GM12878 (cell line): ENCODE measurements around the gene A2ML1. TPM values are rescaled to one million over a fixed set of nuclear protein-coding genes. Genes with fewer than 3 reads are reported as not detected.

Experiments used
- ATAC-seq: fragments of 200-7000 bp; cut with Tn5 transposase; 3 replicates; pipeline ENCODE4 v1.9.1; 2020; ENCODE audit warnings: mild to moderate bottlenecking, moderate library complexity
- BruUV-seq: library from RNA; stranded (reverse); fragments of 400-500 nt; replicated peaks from 2 replicates; lab custom pipeline; 2021; lab: Mats Ljungman, UMichigan
- CTCF ChIA-PET: fragments of 300-600 bp; sonication (Branson Sonifier 250); formaldehyde crosslinking; extraction: SDS; loops from one replicate; lab custom pipeline; 2021; ENCODE audit warnings: inconsistent platforms; lab: Yijun Ruan, JAX
- POLR2A ChIA-PET: fragments of 350-600 bp; formaldehyde crosslinking; extraction: SDS; loops from one replicate; lab custom pipeline; 2021; ENCODE audit warnings: inconsistent platforms; lab: Charles Lee
- RAD21 ChIA-PET: fragments of 300-600 bp; sonication (Branson Sonifier 250); formaldehyde crosslinking; loops from one replicate; lab custom pipeline; 2023; ENCODE audit warnings: antibody characterized with exemption; ENCODE audit not compliant: unreplicated experiment; lab: Charles Lee
- SMC1A ChIA-PET: fragments of 300-600 bp; sonication (Branson Sonifier 250); formaldehyde crosslinking; loops from one replicate; lab custom pipeline; 2023; ENCODE audit not compliant: unreplicated experiment, uncharacterized antibody; lab: Charles Lee
- DNase-seq: peaks from one replicate; pipeline ENCODE4 v3.0.0-alpha.2; 2011; ENCODE audit warnings: low read depth, low spot score
- FAIRE-seq: peaks from 3 replicates; lab custom pipeline; 2011; peaks lifted over from hg19 to GRCh38; lab: Jason Lieb, UNC
- H2AFZ ChIP-seq: 2 replicates; pipeline ENCODE4 v1.6.0; 2011; ENCODE audit warnings: low read depth, low read length, control low read depth; ENCODE audit not compliant: control insufficient read depth
- H3K27ac ChIP-seq: 2 replicates; pipeline ENCODE4 v1.5.1; 2011; ENCODE audit warnings: control low read depth; ENCODE audit not compliant: control insufficient read depth, insufficient read depth
- H3K27me3 ChIP-seq, 2 experiments: replicated peaks in 1 of 2; 2 replicates each; pipeline versions ENCODE4 v1.6.0 to v1.6.1; 2011; ENCODE audit warnings: low read length in 1 of 2; ENCODE audit not compliant: control insufficient read depth in 2 of 2, insufficient read depth in 2 of 2
- H3K36me3 ChIP-seq, 2 experiments: 2 replicates each; pipeline ENCODE4 v1.5.1; 2011; ENCODE audit warnings: low read length in 1 of 2; ENCODE audit not compliant: control insufficient read depth in 2 of 2, insufficient read depth in 2 of 2
- H3K4me1 ChIP-seq: 2 replicates; pipeline ENCODE4 v1.6.1; 2011; ENCODE audit warnings: mild to moderate bottlenecking, low read length, moderate library complexity, mixed read lengths; ENCODE audit not compliant: control insufficient read depth, insufficient read depth
- H3K4me2 ChIP-seq: 2 replicates; pipeline ENCODE4 v1.6.0; 2011; ENCODE audit warnings: control low read depth; ENCODE audit not compliant: control insufficient read depth, insufficient read depth
- H3K4me3 ChIP-seq: fragments of 200-600 bp; sonication (generic); 2 replicates; pipeline ENCODE4 v1.5.1; 2016
- H3K79me2 ChIP-seq: 2 replicates; pipeline ENCODE4 v1.6.0; 2011; ENCODE audit warnings: low read length; ENCODE audit not compliant: control insufficient read depth, insufficient read depth
- H3K9ac ChIP-seq: 2 replicates; pipeline ENCODE4 v1.8.0; 2011; ENCODE audit warnings: low read length, control low read depth, mixed read lengths; ENCODE audit not compliant: control insufficient read depth, insufficient read depth
- H3K9me3 ChIP-seq: replicated peaks from 3 replicates; pipeline ENCODE4 v1.5.1; 2011; ENCODE audit warnings: mild to moderate bottlenecking, low read length; ENCODE audit not compliant: control insufficient read depth, insufficient read depth
- H4K20me1 ChIP-seq: 2 replicates; pipeline ENCODE4 v1.6.0; 2011; ENCODE audit not compliant: control insufficient read depth, insufficient read depth
- ASH2L ChIP-seq: fragments of 300-600, 200-600 bp; sonication (generic); IDR thresholded peaks from 2 replicates; pipeline ENCODE4 v1.6.1; 2017; ENCODE audit warnings: low read depth, mild to moderate bottlenecking, borderline replicate concordance
- BRCA1 ChIP-seq: IDR thresholded peaks from 2 replicates; pipeline ENCODE4 v1.6.1; 2011; ENCODE audit warnings: low read depth, low read length, improper control_type of control experiment
- CHD2 ChIP-seq: IDR thresholded peaks from 2 replicates; pipeline ENCODE4 v1.6.1; 2011; ENCODE audit warnings: low read depth, low read length, improper control_type of control experiment, borderline replicate concordance
- EED ChIP-seq: sonication (generic); IDR thresholded peaks from 2 replicates; pipeline ENCODE4 v1.6.1; 2016; ENCODE audit warnings: antibody characterized with exemption, low read depth
- ELK1 ChIP-seq: IDR thresholded peaks from 2 replicates; pipeline ENCODE4 v1.6.1; 2012; ENCODE audit warnings: low read depth, low read length, improper control_type of control experiment
- EP300 ChIP-seq, 2 experiments: fragments of 150-350 bp in 1 of 2; IDR thresholded peaks; 2 replicates each; pipeline ENCODE4 v1.6.1; 2011 to 2012; ENCODE audit warnings: low read depth in 2 of 2, low read length in 2 of 2, borderline replicate concordance in 1 of 2, improper control_type of control experiment in 1 of 2, inconsistent platforms in 1 of 2; ENCODE audit not compliant: control insufficient read depth in 1 of 2
- IKZF1 ChIP-seq: fragments of 450-650 bp; conservative IDR thresholded peaks from 2 replicates; pipeline ENCODE4 v1.6.1; 2017; ENCODE audit warnings: antibody characterized with exemption, mild to moderate bottlenecking
- JUND ChIP-seq: IDR thresholded peaks from 2 replicates; pipeline ENCODE4 v1.6.1; 2012; ENCODE audit warnings: low read depth, mild to moderate bottlenecking, low read length, improper control_type of control experiment, moderate library complexity
- MAX ChIP-seq: IDR thresholded peaks from 2 replicates; pipeline ENCODE4 v1.6.1; 2012; ENCODE audit warnings: low read depth, low read length, improper control_type of control experiment
- NRF1 ChIP-seq: conservative IDR thresholded peaks from 2 replicates; pipeline ENCODE4 v1.6.1; 2011; ENCODE audit warnings: mild to moderate bottlenecking, low read depth, low read length, improper control_type of control experiment
- POLR2A ChIP-seq: IDR thresholded peaks from 2 replicates; pipeline ENCODE4 v1.6.1; 2011; ENCODE audit warnings: low read depth, mild to moderate bottlenecking, low read length
- RCOR1 ChIP-seq: conservative IDR thresholded peaks from 2 replicates; pipeline ENCODE4 v1.6.1; 2012; ENCODE audit warnings: low read depth, low read length, improper control_type of control experiment
- SREBF2 ChIP-seq: IDR thresholded peaks from 2 replicates; pipeline ENCODE4 v1.6.1; 2012; ENCODE audit warnings: mild to moderate bottlenecking, low read length
- TCF3 ChIP-seq: IDR thresholded peaks from 2 replicates; pipeline ENCODE4 v1.6.1; 2012; ENCODE audit warnings: low read depth, mild to moderate bottlenecking, low read length, borderline replicate concordance; ENCODE audit not compliant: insufficient read depth
- YY1 ChIP-seq: IDR thresholded peaks from 2 replicates; pipeline ENCODE4 v1.6.1; 2011; ENCODE audit warnings: low read depth, mild to moderate bottlenecking, low read length
- ZNF217 ChIP-seq: fragments of 450-650 bp; IDR thresholded peaks from 2 replicates; pipeline ENCODE4 v1.6.1; 2017; ENCODE audit warnings: antibody characterized with exemption, mild to moderate bottlenecking
- WGBS: methylation state at CpG from one replicate; pipeline ENCODE4 v1.1.6; 2016; ENCODE audit warnings: low lambda C conversion rate; ENCODE audit not compliant: insufficient replicate concordance, insufficient coverage; ENCODE audit errors: missing lambda C conversion rate; 5-methylcytosine and 5-hydroxymethylcytosine counted together
- in situ Hi-C: fragments of 300-500 bp; cut with MboI; formaldehyde crosslinking; loops from 9 replicates; pipeline ENCODE4 v1.14.3; 2018; ENCODE audit warnings: mixed read lengths
- intact Hi-C: fragments of 100-400 bp; cut with micrococcal nuclease; formaldehyde crosslinking; loops from one replicate; pipeline ENCODE4 v1.14.2; 2022; ENCODE audit not compliant: unreplicated experiment
- polyA plus RNA-seq, 11 experiments: library from polyadenylated mRNA; depleted of rRNA in 4 of 11; unstranded in 6 of 11; stranded (reverse) in 5 of 11; fragments of >200 nt; fragmentation: Nextera tagmentation in 4 of 11; fragmentation: Illumina TruSeq in 1 of 11; extraction: Ambion mirVana in 4 of 11; extraction: Trizol in 1 of 11; gene quantifications; 1 replicate in 1 of 11; 2 replicates in 10 of 11; pipeline versions ENCODE4 v1.2.1 to v1.2.3, GENCODE V29; 2011 to 2016; ENCODE audit warnings: inconsistent platforms in 2 of 11, missing spikeins in 2 of 11, low read depth in 1 of 11
- total RNA-seq, 4 experiments: library from RNA; depleted of rRNA in 3 of 4; stranded (reverse); fragments of >200 nt in 3 of 4; fragmentation: Illumina TruSeq in 1 of 4; extraction: Trizol in 1 of 4; gene quantifications; 2 replicates each; pipeline versions ENCODE4 v1.2.1 to v1.2.3, GENCODE V29; 2013 to 2021
- TF ChIP-seq, protein P1 (sequence below): fragments of 150-350 bp; IDR thresholded peaks from 2 replicates; pipeline ENCODE4 v1.6.1; 2014; ENCODE audit warnings: mild to moderate bottlenecking, low read depth, low read length
- TF ChIP-seq, protein P2 (sequence below): IDR thresholded peaks from 2 replicates; pipeline ENCODE4 v1.6.1; 2011; ENCODE audit warnings: low read depth, mild to moderate bottlenecking, low read length, moderate library complexity, borderline replicate concordance; ENCODE audit errors: extremely low read depth
- TF ChIP-seq, protein P3 (sequence below): fragments of 450-650 bp; IDR thresholded peaks from 2 replicates; pipeline ENCODE4 v1.6.1; 2017; ENCODE audit warnings: mild to moderate bottlenecking

The A2ML1 gene
- total and polyA plus RNA-seq, 10 of the 15 experiments (the other 5 are each of a cell fraction or from before 2014, with no cell fraction given): not detected

DNA sequence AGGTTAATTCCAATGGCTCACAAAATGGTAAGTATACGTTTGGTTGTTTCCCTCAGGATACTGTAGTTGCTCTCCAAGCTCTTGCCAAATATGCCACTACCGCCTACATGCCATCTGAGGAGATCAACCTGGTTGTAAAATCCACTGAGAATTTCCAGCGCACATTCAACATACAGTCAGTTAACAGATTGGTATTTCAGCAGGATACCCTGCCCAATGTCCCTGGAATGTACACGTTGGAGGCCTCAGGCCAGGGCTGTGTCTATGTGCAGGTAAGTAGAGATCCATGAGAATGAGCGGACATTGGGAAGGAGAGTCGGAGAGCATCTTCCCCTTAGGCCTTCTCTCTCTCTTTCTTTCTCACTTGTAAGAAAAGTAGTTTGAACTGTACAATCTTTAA is 45.4 kb downstream of the A2ML1 start (continued):
- TF ChIP-seq IKZF1: no peak
- no peak for TF ChIP-seq MAX
- no peak for TF ChIP-seq ELK1
- TF ChIP-seq TCF3: no peak

GRCh38 chr12:8870586-8870985 is 48.2 kb downstream of the A2ML1 start:
- no peak overlapping the region for H3K27ac ChIP-seq

More at GRCh38 chr12:8870586-8870985, 48.2 kb downstream of the A2ML1 start:
- Histone ChIP-seq H2AFZ (no peak overlapping the region), H3K4me1 (no peaks in the 10 kb centered on the region), H3K4me2 (no peak overlapping the region), H3K4me3 (no peak overlapping the region), H3K79me2 (no peaks in the 10 kb centered on the region), H4K20me1 (no peaks in the 10 kb centered on the region), H3K9me3 (no peaks in the 10 kb centered on the region), H3K9ac (no peak overlapping the region), H3K27me3 (peaks cover 0 to 3% of the 10 kb centered on the region in 2 experiments; a peak in 1 of 4 replicates), H3K36me3 (no peaks in the 10 kb centered on the region)
- no peak for DNase-seq
- BruUV-seq: no TSS peak
- TF ChIP-seq, protein P1, sequence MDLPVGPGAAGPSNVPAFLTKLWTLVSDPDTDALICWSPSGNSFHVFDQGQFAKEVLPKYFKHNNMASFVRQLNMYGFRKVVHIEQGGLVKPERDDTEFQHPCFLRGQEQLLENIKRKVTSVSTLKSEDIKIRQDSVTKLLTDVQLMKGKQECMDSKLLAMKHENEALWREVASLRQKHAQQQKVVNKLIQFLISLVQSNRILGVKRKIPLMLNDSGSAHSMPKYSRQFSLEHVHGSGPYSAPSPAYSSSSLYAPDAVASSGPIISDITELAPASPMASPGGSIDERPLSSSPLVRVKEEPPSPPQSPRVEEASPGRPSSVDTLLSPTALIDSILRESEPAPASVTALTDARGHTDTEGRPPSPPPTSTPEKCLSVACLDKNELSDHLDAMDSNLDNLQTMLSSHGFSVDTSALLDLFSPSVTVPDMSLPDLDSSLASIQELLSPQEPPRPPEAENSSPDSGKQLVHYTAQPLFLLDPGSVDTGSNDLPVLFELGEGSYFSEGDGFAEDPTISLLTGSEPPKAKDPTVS: no peak
- TF ChIP-seq RCOR1 (no peak), BRCA1 (no peak), NRF1 (no peak), ZNF217 (no peak), POLR2A (no peak), CHD2 (no peak), SREBF2 (no peak), YY1 (no peak), EED (no peak), ASH2L (no peak), JUND (no peak), EP300 (IDR thresholded peaks at IDR 0.05; ENCODE audit: borderline replicate concordance in 1 of 2, control insufficient read depth in 1 of 2, low read depth in 2 of 2, low read length in 2 of 2) (no peak)
- TF ChIP-seq, protein P2, sequence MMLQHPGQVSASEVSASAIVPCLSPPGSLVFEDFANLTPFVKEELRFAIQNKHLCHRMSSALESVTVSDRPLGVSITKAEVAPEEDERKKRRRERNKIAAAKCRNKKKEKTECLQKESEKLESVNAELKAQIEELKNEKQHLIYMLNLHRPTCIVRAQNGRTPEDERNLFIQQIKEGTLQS: no peak
- TF ChIP-seq, protein P3, sequence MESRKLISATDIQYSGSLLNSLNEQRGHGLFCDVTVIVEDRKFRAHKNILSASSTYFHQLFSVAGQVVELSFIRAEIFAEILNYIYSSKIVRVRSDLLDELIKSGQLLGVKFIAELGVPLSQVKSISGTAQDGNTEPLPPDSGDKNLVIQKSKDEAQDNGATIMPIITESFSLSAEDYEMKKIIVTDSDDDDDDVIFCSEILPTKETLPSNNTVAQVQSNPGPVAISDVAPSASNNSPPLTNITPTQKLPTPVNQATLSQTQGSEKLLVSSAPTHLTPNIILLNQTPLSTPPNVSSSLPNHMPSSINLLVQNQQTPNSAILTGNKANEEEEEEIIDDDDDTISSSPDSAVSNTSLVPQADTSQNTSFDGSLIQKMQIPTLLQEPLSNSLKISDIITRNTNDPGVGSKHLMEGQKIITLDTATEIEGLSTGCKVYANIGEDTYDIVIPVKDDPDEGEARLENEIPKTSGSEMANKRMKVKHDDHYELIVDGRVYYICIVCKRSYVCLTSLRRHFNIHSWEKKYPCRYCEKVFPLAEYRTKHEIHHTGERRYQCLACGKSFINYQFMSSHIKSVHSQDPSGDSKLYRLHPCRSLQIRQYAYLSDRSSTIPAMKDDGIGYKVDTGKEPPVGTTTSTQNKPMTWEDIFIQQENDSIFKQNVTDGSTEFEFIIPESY: no peak
- in situ Hi-C loops: no loop called here
- ATAC-seq: no peak
- FAIRE-seq: no peak
- ChIA-PET RAD21 (no interaction called here), POLR2A (no interaction called here), SMC1A (interaction anchor here (1.6 kb wide), 1 partner anchor 326 kb away, joined by 3 read pairs; no protein-coding TSS in a partner anchor), CTCF (interaction anchor here (0.6 to 1.4 kb wide), 2 partner anchors 10 to 190 kb away, joined by 3 to 4 read pairs; no protein-coding TSS in a partner anchor)
- intact Hi-C loops: no loop called here
- WGBS: 94% methylated on average over 1 of the region's 1 CpG
